K562 (cell line): ENCODE data around the gene TTC13. TPM values are rescaled to one million over a fixed set of nuclear protein-coding genes. Genes with fewer than 3 reads are reported as not detected.

Source experiments
- DMBX1 ChIP-seq: fragments of 250-450 bp; sonication (Bioruptor Pico); IDR thresholded peaks from 2 replicates; pipeline ENCODE4 v1.8.0; 2022; ENCODE audit warnings: inconsistent platforms, mild to moderate bottlenecking, moderate library complexity, borderline replicate concordance
- MYC ChIP-seq, 2 experiments: fragments of 250-450 bp in 1 of 2; sonication (Bioruptor Pico) in 1 of 2; IDR thresholded peaks; 2 replicates each; pipeline versions ENCODE4 v1.5.1 to v1.6.1; 2012 to 2021; ENCODE audit warnings: low read depth in 2 of 2, borderline replicate concordance in 1 of 2, improper control_type of control experiment in 1 of 2, low read length in 1 of 2, mild to moderate bottlenecking in 1 of 2, moderate library complexity in 1 of 2
- PHF8 ChIP-seq: fragments of 200-600 bp; sonication (generic); IDR thresholded peaks from 2 replicates; pipeline ENCODE4 v1.6.1; 2012; ENCODE audit warnings: mixed run types, mild to moderate bottlenecking, inconsistent platforms, low read length, moderate library complexity, borderline replicate concordance
- XRCC5 ChIP-seq: fragments of 200-400 bp; formaldehyde crosslinking; IDR thresholded peaks from 2 replicates; pipeline ENCODE4 v1.6.1; 2017; ENCODE audit warnings: low read depth, mild to moderate bottlenecking, low read length
- polyA plus RNA-seq, 8 experiments: library from polyadenylated mRNA; depleted of rRNA in 4 of 8; stranded (reverse) in 5 of 8; unstranded in 3 of 8; fragments of >200 nt; fragmentation: Nextera tagmentation in 2 of 8; fragmentation: Illumina TruSeq in 1 of 8; extraction: Ambion mirVana in 2 of 8; extraction: Trizol in 1 of 8; gene quantifications; 2 replicates each; pipeline versions ENCODE4 v1.2.1 to v1.2.3, GENCODE V29; 2011 to 2014; ENCODE audit warnings: inconsistent platforms in 1 of 8, missing spikeins in 1 of 8
- total RNA-seq, 7 experiments: library from RNA; depleted of rRNA in 6 of 7; stranded (reverse); fragments of >200 nt in 6 of 7; fragmentation: Illumina TruSeq in 2 of 7; extraction: Trizol in 2 of 7; gene quantifications; 2 replicates each; pipeline versions ENCODE4 v1.2.1 to v1.2.3, GENCODE V29; 2011 to 2021; ENCODE audit warnings: low replicate concordance in 1 of 7
- TF ChIP-seq, protein P1 (sequence below): fragments of 250-450 bp; sonication (Bioruptor Pico); IDR thresholded peaks from 2 replicates; pipeline ENCODE4 v1.8.0; 2021; ENCODE audit warnings: moderate library complexity, mild to moderate bottlenecking, inconsistent platforms
- TF ChIP-seq, protein P2 (sequence below): fragments of 200-800 bp; sonication (Bioruptor generic); IDR thresholded peaks from 2 replicates; pipeline ENCODE4 v1.6.1; 2016; ENCODE audit warnings: missing genetic modification characterization, missing compliant biosample characterization

Gene TTC13
- total and polyA plus RNA-seq, 9 of the 15 experiments (the other 6 are each of a cell fraction or from before 2014, with no cell fraction given): 1.7 to 13.8 (median 9.6) TPM

DNA sequence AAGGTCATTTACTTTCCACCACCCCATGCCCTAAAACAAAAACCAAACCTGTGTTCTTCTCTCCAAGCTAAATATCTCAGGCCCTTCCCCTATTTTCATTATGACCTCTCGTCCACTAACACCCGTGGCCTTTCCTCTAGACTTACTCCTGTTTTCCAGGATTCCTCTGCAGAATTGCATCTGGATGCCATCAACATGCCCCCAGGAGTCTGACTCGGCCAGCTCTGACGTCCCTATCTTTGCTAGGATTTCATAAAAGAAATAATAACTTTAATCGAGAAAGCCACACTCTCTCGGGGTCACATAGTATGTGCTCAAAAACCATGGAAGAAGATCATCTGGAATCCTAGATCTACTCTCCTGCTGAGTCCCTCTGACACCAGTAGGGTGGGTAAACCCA, 47.9 kb upstream of the TTC13 start (continued):
- TF ChIP-seq, protein P1, sequence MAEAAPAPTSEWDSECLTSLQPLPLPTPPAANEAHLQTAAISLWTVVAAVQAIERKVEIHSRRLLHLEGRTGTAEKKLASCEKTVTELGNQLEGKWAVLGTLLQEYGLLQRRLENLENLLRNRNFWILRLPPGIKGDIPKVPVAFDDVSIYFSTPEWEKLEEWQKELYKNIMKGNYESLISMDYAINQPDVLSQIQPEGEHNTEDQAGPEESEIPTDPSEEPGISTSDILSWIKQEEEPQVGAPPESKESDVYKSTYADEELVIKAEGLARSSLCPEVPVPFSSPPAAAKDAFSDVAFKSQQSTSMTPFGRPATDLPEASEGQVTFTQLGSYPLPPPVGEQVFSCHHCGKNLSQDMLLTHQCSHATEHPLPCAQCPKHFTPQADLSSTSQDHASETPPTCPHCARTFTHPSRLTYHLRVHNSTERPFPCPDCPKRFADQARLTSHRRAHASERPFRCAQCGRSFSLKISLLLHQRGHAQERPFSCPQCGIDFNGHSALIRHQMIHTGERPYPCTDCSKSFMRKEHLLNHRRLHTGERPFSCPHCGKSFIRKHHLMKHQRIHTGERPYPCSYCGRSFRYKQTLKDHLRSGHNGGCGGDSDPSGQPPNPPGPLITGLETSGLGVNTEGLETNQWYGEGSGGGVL (CRISPR knock-in tag): no peak
- TF ChIP-seq DMBX1 (no peak), XRCC5 (no peak), PHF8 (no peak), MYC (IDR thresholded peaks at IDR 0.05; ENCODE audit: low read depth, low read length) (no peak), MYC (CRISPR knock-in tag; IDR thresholded peaks at IDR 0.05; ENCODE audit: borderline replicate concordance, low read depth) (no peak)
- TF ChIP-seq, protein P2, sequence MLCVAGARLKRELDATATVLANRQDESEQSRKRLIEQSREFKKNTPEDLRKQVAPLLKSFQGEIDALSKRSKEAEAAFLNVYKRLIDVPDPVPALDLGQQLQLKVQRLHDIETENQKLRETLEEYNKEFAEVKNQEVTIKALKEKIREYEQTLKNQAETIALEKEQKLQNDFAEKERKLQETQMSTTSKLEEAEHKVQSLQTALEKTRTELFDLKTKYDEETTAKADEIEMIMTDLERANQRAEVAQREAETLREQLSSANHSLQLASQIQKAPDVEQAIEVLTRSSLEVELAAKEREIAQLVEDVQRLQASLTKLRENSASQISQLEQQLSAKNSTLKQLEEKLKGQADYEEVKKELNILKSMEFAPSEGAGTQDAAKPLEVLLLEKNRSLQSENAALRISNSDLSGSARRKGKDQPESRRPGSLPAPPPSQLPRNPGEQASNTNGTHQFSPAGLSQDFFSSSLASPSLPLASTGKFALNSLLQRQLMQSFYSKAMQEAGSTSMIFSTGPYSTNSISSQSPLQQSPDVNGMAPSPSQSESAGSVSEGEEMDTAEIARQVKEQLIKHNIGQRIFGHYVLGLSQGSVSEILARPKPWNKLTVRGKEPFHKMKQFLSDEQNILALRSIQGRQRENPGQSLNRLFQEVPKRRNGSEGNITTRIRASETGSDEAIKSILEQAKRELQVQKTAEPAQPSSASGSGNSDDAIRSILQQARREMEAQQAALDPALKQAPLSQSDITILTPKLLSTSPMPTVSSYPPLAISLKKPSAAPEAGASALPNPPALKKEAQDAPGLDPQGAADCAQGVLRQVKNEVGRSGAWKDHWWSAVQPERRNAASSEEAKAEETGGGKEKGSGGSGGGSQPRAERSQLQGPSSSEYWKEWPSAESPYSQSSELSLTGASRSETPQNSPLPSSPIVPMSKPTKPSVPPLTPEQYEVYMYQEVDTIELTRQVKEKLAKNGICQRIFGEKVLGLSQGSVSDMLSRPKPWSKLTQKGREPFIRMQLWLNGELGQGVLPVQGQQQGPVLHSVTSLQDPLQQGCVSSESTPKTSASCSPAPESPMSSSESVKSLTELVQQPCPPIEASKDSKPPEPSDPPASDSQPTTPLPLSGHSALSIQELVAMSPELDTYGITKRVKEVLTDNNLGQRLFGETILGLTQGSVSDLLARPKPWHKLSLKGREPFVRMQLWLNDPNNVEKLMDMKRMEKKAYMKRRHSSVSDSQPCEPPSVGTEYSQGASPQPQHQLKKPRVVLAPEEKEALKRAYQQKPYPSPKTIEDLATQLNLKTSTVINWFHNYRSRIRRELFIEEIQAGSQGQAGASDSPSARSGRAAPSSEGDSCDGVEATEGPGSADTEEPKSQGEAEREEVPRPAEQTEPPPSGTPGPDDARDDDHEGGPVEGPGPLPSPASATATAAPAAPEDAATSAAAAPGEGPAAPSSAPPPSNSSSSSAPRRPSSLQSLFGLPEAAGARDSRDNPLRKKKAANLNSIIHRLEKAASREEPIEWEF (CRISPR knock-in tag): no peak
- TF ChIP-seq, all 486 proteins: peak for 0
